ENCODE data around the gene SPARCL1.

Gene SPARCL1

DNA sequence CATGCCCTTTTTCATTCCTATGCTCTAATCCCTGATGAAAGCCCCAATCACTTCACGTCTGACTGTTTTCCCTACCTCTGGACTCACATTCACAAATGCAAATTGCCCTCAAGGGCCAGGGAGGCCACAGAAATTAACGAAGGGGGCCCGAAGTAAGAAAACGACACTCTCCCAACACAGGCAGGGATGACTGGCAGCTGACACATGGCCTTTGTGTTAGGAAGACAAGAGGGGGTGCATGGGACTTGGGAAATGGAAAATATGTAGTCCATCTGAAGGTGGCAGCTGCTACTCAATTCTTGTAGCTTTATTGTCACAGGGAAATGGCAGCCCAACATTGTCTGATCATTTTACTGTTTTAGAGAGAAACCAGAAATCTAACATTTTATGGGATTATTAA is 12.3 kb upstream of the SPARCL1 start:
- no peak for DNase-seq

DNA sequence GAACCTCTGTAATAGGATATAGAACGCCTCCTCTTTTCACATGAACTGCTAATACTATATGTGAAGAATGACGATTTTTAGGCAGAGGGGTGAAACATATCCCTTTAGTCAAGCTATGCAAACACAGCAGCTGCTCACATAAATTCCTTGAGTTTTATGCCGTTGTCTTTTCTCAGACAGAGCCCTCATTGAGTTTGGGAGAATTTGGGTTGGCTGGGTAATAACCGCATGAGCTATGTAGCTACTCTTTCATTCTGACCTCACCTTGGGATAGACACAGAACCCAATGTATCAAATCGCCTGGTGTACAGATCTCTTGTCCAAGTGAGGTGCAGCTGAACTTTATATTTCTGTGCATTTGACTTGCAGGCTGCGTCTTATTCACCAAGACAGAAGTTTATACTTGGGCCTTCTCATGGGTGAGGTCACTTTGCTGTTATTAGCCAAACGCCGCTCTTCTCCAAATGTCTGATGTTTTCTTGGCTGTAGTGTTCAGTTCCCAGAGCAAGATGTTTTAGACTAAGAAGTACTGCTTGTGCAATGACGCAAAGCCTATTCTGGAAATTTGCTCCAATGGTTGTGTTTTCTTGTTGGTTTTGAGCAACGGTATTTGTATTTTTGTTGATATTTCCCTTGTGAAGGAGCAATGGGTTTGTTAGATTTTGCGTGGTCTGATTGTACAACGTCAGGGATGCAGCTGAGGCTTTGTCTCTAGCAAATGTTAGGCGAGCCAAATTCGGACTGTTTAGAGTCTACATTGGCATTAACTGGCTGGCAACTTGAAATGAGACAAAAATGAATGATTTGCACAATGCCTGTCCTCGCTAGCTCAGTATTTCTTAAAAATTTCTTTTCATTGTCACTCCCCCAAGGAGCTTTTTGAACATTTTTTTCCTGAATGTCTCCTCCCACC is 11.2 kb upstream of the SPARCL1 start:
- no peak for DNase-seq

DNA sequence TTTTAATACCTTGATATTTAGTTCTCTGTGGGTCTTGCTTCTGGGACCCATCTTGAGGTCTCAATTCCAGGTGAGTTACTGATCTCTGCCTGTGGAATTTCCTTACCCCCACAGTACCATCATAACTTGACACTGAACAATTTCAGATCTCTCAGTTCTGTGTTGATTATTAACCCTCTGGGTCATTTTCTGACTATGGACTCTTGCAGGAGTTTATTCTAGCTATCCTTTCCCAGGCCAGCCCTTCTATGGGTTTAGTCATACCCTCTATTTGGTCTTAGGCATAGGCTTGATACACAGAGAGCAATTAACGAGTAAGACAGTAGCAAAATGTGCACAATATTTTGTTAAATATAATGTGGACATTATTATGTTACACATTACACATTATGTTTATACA is 3.7 kb upstream of the SPARCL1 start:
- no peak for DNase-seq

DNA sequence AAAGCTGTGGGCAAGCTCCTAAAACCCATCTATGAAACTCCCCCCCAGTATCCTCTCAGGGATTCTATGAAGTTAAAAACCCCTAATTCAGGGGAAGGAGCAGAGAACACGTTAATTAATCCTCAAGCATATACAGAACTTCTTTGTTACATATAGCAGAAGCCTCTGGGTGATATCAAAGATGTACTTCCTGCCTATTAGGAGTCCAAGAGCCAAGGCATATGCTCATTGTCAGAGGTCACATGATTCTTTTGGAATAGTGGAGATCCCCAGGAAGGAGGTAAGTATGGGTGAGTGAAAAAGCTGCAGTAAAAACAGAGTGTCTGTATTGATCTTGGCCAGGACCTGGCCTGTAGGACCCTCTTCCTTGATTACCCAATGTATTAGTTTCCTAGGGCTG is 2.9 kb upstream of the SPARCL1 start:
- peak; percentile 15 for DNase-seq

DNA sequence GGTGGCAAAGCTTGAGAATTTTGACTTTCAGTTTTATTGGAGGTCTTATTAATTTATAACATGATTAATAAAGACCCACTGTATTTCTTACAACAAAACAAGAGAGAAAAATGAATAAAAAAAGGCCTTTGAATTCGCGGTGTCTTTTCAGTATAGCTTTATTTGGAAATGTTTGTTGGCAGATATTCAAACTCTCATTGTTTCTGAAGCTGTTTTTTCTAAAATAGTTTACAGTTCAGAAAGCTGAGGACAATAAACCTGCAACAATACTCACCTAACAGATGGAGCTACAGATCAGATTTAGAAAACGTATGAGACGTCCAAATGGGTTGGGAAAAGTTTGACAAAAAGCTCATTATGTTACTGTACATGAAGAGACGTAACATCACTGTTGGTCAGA is 2.4 kb upstream of the SPARCL1 start:
- no peak for DNase-seq

DNA sequence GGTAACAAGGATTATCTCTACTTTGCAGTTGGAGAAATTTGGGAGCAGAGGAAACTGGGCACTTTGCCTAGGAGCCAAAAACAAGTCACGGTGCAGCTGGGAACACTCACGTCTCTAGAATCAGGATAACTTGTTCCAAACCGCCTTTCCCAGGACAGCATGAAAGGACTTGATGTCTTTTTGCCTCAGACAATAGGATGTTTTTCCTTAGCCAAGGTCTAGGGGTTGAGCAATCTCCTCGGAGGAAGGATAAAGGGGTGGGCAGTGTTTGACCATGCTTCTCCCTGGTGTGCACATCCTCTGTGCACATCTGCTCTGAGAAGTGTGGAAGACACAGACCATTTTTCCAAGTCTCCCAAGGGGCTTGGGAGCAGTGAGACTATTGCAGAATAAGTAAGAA is 1.7 kb upstream of the SPARCL1 start:
- peak; percentile 53 for DNase-seq

DNA sequence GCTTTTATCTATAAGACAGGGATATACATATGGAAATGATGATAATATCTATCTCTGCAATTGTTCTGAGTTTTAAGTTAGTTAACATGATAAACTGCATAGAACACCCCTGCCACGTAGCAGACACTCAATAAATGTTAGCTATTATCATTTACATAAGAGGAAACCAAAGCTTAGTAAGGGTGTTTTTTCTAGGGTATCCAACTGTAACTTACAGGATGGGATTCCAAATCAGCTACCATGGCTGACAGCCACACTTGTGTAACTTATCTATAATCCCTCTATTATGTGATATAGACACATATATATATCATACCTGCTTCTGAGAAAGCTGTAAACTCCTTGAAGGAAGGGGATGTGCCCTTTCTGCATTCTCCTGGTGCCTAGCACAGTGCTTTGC is 1.1 kb upstream of the SPARCL1 start:
- DNase-seq = no peak

DNA sequence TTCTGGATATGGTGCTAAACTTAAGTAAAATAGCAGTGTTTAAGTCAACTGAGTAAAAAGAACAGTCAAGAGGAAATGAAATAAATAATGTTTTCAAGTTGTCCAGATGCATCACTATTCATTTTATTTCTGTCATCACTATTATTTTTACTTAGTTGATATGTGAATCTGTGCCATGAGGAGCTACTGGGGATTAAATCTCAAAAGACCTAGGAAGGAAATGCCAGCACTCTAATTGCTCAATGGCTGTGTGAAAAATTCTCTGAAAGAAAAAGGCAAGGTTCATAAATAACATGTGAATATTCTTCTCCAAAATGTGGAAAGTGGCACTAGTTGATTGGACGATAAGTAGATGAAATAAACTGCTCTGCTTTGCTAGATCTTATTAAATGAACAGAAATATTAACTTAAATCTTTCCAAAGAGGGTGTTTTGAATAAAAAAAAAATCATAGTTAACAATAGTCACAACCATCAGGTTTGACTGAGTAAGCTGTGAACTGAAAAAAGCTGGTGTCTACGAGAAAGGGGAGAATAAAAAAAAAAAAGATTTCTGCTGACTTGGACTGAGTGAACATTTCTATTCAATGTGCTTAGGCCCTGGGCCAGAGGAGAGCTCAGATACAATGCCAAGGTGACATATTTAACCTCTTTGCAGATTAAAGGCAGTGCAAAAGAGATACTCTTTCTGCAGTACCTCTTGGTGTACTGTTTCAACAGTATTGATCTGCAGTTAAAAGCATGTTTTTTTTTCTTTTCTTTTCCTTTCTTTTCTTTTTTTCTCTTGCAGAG is 1.6 kb downstream of the SPARCL1 start:
- peak; percentile 29 for DNase-seq

DNA sequence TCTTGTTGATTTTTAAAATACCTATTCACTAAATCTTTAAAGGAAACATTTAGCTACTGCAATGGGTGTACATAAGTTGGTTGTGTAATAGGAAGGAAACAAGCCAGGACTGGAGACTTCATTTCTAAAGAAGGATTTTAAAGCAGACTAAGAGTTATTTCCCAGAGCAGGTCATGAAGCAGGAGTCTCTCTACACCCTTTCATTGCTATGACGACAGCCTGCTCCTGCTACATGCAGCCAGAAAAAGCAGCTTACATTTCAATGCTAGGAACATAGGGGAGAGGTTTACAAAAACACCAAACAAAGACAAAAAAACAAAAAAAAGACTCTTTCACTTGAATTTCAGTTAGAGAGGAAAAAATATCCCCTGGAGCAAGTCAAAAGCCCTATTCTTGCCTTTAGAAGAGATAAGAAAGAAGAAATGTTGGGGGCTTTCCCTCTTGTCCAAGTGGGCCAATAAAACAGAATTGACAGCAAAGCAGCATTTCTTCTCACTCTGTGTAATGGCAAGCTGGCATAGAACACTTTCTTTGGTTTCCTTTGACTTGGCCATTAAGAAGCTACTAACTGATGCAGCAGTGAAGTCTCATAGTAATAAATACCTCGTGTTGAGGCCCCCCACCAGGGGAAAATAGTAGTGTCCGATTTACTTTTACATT is 3.4 kb downstream of the SPARCL1 start:
- no peak for DNase-seq

DNA sequence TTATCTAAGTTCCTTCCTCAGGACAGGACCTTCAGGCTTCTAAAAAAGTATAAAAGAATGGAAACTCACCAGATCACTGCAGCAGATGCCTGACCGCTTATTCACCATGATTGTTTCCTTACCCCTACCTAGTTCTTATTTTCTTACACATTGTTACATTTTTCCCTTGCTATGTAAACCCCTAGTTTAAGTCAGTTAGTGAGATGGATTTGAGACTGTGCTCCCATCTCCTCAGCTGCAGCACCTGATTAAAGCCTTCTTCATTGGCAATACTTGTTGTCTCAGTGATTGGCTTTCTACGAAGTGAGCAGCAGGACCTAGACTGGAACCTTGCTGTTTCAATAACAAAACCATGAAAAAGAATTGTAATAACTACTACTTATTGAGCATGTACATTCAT is 4.7 kb downstream of the SPARCL1 start:
- no peak for DNase-seq

DNA sequence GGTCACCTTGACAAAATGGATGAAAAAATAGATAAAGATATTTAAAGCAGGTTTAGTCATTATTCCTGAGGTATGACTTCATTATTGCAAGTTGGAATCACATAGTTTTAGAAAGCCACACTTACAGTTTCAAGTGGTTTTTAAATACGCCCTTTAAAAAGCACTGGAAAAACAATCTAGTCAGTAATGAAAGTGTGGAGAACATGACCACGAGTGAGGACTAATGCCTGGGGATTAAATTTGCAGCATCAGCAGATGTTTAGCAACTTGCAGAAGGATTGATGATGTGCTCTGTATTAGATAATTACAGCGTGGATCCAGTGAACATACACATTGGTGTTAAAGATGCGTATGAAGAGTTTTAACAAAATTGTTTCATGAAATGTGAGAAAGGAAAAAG is 5.9 kb downstream of the SPARCL1 start:
- no peak for DNase-seq

DNA sequence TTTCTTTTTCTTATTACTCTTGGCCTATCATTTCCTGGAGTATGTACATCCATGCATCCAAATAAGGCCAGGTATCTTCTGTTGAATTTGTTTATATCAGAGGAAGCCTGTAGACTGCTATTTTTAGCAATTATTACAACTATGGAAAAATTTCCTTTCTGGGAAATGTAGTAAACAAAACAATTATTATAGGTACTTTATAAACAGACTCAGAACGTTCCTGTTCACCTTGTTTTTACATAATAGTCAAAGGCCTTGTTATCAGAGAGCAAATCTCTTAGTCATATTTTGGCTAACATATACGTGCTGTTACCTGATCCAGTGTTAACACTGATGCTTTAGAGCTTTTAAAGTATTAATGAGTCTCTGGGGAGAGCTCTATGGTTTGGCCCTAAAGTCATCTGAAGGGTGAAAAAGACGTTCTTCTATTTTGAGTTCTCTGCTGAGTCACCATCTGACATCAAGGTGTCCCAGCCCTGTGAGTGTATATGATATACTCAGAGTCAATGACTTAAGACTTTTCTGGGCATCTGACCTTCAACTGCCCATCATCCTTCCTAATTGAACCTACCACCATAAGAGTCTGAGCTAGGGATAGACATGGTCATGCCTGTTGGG is 7.3 kb downstream of the SPARCL1 start:
- peak; percentile 66 for DNase-seq

DNA sequence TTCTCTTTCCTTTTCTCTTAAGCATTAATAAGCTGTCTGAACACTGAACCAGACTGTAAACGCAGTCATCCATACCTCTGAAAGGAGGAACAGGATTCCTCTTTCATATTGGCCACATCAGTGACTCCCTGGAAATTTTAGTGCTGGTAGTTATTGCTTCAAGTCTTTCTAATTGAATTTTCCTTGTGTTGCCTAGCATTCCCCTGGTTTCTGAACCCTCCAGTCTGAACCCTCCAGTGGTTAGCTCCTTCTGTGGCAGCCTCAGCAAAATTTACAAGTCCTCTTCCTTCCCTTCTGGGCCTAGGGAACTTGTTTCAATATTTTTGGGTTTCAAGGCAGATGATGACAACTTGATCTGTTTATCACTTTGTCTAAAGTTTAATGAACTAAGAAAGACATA is 7.9 kb downstream of the SPARCL1 start:
- DNase-seq = no peak

DNA sequence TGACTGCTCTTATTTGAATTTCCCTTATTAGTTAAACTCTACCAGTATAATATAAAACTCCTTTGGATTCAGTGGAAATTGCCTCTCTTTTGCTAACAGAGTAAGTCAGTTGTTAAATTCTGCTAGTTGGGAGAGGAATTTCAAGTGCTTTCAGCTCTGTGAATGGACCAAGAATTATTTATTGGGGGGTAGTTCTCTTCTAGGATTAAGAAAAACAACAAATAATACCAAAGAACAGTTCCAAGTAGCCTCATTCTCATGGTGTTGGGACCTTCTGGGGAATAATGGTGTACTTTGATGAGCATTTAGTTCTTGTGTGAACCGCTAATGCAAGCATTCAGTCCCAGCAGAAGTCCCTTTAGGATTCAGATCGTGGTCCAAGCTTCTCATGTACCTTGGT is 11.6 kb downstream of the SPARCL1 start:
- DNase-seq = no peak

DNA sequence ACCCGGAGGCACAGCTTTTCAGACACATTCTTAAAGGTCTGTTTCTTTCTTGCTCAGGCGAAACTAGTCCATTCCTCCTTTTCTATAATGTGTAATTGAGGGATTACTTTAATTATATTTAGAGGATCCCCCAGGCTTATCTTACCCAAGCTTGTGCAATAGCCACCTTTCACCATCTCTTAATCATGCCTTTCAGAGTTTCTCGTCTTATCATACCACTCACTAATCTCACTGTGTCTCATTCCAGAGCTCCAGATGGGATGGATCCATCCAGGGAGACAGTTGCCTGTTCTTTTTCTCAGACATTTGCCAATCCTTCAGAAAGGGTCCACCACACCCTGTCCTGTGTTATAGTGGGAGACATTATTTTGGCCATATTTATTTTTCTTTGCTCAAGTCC is 12.5 kb downstream of the SPARCL1 start:
- no peak for DNase-seq

DNA sequence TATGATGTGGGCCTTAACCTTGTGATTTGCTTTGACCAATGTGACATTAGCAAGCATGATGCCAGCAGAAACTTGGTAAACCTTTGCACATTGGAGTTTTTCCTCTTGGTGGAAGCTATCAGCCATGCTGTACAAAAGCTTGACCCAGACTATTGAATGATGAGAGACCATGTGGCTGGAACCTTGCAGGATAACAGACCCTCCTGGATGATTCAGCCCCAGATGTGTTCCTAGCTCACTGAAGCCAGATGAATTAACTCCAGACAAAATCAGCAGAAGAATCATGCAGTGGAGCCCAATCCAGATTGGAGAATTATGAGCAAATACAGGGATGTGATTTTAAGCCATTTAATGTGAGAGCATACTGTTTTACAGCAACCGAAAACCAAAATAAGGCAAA is 16.8 kb downstream of the SPARCL1 start:
- DNase-seq = no peak

DNA sequence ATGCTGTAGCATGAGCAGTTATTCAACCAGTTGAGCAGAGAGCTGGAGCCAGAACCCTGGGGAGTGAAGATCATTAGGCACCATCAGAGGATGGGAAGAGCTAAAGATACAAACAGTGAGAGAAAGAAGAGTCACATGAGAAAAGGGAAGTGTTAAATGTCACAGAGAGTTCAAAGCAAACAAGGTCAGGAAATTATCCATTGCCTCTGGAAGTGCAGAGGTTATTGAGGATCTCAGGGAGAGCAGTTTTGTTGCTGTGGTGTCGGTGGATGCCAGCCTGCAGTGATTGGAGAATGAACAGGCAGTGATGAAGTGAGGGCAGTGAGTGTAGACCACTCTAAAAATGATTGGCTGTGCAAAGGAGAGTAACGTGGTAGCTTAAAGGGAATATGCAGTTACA is 17.7 kb downstream of the SPARCL1 start:
- no peak for DNase-seq

DNA sequence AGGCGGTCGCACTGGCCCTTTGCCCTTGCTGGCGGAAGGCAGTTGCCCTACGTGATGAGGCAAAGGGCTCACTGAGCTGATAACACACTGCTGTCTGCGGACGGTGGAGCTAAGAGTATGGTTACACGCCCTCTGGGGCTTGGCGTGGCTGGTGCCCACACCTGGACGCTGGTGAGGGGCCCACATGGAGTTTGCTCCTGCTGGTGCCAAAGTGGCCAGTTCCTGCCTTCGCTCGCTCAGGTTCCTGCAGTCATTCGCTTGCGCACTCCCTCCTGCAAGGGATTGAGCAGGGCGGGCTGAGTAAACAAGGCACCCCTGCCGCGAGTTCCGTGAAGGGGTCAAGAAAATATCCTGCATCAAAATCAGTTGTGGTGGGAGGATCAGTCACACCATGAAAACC is 18.4 kb downstream of the SPARCL1 start:
- DNase-seq = no peak

DNA sequence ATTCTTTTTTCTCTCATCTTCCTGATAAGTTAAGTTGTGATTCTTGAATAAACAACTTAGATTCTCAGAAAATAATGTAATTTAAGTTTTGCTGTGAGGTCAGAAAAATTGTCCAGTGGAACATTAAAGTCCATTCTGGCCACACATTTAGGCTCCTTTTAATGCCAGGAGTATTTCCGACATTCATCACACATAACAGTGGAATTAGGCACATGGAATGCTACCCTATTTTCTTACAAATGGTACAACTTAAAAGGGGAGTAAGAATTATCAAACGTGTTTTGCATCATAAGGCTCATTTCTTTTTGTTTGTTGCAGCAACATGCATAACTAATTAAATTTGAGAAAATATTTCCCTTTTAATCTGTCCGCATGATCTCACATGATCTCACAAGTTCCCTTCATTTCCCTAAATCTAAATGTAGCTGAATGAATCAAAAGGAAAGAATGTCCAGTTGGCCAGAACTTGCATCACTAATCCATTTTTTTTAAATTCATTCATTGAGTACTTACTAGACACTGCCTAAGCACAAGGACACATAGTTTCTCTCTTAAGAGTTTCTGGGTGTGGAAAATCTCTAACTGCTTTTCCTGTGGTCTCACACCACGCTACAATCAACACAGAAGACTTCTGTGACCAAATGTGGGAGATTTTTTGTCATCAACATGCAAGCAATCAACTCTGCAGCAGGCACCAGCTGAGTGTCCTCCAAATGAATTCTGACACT is 22.0 kb downstream of the SPARCL1 start:
- no peak for DNase-seq

DNA sequence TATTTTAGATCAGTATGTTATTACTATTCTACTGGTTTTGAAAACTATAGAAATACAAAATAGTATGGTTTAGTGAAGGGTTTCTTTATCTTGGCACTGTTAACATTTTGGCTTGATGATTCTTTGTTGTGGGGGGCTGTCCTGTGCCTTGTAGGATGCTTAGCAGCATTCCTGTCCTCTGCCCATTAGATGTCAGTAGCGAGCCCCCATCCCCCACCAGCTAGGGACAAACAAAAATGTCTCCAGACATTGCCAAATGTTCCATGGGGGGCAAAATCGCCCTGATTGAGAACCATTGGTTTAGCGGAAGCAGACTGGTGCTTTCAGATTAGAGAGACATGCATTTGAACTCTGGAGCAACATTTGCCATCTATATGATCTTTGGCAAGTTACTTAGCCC is 23.3 kb downstream of the SPARCL1 start:
- no peak for DNase-seq

DNA sequence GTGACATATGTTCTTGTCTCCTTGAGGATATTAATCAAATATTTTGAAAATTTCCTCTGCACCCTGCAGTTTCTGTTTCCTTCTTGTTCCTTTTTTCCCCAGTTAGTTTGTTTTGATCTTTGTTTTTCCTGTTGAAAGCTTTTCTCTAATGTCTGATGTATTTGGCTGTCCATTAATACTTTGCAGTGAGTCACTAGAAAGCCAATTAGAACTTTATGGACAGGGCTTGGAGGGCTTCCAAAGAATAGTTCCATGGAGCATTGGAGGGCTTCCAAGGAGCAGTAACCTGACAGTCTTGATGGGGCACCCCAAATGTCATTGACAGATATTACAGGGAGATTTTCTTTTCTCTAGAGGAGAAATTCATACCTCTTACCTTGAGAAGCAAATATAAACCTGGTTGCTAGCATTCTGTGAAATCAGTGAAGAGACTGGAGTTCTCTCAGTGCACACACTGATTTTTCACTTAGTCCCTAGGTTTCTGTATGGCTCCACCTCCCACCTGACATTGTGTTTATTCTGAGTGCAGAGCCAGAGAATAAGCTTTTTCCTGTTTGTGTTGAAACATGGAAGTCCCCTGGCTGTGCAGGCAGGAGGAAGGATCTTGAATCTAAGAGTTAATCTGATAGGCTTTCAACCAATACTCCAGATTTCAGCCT is 26.5 kb downstream of the SPARCL1 start:
- DNase-seq = peak; percentile 86

DNA sequence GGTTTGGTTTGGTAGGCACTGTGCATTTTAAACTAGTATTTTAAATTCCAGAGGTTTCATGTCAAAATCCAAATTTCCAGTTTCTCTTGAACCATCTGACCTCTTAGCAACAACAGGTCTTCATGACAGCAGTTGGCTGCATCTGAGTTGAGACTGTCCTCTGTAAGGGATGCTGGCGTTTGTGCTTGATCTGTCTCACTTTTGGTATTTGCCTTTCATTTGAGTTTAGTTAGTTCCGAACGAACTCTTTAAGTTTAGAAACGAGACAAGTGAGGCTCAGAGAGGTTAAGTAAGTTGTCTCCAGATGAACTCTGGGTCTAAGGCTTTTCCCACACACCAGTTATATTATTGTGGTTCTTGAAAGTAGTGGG is 29.1 kb downstream of the SPARCL1 start:
- no peak for DNase-seq

Measured in NCI-H1105 treated with DMSO at 0.1 percent for 48 hours (cell line).